Inflammatory macrophage (primary cell): ENCODE data around the gene SUSD3.
A peak's percentile ranks its signal among the peaks of the same experiment; 100 is the strongest.
"Not testable (repeated sequence)": the region's sequence is repeated elsewhere in the genome, so short reads cannot be mapped to it uniquely, and the experiment has no call there.

Source experiments
- DNase-seq, 2 donors: peaks; one replicate each; pipeline ENCODE4 v3.0.0-alpha.2; 2020 to 2022

The SUSD3 gene

DNA sequence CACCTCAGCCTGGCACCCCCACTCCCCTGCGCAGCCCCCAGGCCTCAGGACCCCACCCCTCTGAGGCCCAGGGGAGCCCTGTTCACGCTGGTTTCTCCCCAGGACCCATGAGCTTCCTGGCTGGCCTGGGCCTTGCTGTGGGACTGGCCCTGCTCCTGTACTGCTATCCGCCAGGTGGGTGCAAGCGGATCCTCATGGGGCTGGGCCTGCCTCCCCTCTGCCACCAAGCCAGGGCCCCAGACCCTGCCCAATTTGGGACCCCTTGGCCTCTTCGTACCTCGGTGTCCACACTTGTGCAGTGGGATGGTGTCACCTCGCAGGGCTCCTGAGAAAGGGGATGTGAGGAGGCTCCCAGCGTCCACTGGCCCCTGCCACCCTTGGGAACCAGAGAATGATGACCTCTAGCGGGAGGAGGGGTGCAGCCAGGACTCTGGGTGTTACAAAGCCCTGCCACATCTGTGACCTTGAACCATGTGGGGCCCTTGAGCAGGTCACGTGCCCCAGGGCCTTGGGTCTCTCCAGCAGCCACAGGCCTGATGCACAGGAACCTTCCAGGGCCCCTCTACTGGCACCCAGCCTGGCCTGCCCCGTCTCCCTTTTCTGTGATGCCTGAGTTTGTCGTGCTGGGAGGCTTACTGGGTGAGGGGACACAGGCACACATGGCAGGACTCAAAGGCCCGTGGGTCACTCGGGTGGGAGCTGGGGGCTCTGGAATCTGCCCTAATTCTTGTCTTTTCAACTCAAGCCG lies 53.8 kb downstream of the SUSD3 start:
- DNase-seq, result peak in 1 of 2 donors; percentile 43

DNA sequence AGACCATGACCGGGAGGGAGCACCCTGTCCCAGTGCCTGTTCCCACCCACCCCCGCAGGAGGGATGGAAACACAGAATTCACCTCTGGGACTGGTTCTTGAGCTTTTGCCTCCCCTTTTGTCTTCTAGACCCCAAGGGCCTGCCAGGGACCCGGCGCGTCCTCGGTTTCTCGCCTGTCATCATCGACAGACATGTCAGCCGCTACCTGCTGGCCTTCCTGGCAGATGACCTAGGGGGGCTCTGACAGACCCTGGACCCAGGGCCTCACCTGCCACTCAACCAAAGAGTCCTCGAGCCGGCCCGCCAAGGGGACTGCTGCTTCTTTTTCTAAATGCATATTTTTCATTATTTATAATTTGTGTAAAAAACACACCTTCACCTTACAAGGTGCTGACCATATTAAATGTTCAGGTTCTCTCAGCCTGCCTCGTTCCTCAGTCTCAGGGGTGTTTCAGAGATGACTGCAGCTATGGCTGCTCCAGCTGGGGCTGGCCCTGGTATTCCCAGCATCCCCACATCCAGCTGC lies 54.4 kb downstream of the SUSD3 start:
- DNase-seq, result no peak

DNA sequence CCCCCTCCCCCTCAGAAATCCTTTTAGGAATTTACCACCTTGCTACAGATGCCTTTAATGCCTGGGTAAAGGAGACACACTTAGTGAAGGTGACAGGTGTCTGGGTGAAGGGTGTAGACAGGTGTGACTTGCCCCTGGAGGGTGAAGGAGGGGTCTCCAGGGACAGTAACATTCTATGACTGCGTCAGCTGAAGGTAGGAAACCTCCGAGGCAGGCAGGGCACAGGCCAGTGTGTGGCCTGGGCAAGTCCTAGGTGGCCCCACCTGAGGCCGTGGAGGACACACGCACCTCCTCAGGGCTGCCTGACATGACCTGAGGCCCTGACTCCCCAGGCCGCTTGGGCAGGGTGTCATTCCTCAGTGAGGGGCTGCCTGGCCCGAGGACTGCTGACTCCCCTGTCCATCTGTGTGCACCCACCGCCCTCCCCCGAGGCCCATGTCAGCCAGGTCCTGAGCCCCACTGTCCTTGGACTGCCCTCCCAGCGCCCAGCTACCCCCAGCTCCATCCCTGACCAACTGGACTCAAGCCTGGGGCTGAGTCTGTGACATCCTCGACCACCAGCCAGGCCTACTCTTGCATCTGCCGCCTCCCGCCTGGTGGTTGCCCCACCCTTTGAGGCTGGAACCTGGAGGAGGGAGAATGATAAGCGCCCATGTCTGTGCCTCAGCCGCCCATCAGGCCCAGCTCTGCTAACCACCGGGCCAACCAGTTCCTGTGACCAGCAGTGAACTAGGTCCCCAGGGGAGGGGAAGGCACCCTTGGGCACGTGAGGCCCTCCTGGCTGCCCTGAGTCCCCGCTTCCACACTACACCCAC lies 55.9 kb downstream of the SUSD3 start:
- DNase-seq, result peak in 1 of 2 donors; percentile 38

DNA sequence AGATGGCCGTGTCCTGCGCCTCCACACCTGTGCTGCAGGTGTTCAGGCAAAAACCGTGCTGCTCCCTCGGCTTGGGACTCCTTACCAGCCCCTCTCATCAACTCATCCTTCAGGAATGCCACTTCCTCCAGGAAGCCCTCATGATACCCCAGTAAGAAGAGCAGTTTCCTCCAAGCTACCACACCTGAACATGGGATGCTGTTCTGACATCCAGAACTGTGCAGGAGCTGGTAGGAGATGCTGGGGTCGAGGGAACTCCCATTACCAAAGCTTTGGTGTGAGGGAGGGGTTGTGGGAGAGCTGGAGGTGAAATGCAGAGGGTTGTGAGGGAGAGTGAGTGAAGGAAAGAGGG lies 56.5 kb downstream of the SUSD3 start:
- DNase-seq, result no peak

DNA sequence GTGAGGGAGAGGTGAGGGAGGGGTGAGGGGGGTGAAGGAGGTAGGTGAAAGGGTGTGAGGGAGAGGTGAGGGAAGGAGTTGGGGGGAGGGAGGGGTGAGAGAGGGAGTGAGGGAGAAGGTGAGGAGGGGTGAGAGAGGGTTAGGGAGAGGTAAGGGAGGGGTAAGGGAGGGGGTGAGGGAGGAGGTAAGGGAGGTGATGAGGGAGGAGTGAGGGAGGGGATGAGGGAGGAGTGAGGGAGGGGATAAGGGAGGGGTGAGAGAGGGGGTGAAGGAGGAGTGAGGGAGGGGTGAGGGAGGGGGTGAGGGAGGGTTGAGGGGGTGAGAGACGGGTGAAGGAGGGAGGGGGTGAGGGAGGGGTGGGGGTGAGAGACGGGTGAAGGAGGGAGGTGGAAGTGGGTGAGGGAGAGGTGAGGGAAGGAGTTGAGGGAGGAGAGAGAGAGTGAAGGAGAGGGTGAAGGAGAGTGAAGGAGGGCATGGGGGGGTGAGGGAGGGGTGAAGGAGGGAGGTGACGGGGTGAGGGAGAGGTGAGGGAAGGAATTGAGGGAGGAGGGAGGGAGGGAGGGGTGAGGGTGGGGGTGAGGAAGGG lies 57.1 kb downstream of the SUSD3 start:
- no peak for DNase-seq

DNA sequence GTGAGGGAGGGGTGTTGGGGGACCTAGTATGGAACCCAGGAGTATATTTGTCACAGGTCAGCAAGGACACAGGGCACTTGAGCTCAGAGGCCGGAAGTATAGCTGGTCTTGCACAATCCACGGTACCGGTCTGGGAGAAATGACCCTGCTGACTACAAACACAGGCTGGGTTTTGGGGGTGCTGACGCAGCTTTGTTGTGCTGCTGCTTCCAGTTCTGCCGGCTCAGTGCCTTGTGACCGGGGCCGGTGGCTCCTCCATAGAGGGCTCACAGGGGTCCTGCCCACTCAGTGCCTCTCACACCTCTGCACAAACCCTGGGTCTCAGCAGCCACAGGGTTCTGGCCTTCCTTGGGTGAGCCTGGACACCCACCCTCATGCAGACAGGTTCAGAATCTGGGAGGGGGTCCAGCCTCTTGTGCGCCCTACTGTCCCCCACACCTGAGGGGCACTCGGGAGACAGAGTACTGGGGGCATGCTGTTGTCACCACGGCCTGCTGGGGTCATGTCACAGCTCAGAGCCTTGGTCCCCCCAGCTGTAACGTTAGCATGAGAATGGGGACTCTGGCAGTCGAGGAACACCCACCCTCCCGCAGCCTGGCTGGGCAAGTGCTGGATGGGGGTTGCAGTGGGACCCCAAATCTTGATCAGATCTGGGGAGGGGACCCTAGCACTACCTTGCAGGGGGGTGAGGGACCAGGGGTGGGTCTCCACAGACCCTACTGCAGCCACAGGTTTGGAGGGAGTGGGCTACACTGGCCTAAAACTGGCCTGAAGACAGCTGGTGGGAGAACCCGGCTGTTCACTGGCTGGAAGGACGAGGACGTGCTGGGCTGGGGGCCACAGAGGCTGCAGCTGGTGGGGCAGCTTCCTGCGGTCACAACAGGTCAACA lies 57.8 kb downstream of the SUSD3 start:
- peak; percentile 93 to 98 for DNase-seq

DNA sequence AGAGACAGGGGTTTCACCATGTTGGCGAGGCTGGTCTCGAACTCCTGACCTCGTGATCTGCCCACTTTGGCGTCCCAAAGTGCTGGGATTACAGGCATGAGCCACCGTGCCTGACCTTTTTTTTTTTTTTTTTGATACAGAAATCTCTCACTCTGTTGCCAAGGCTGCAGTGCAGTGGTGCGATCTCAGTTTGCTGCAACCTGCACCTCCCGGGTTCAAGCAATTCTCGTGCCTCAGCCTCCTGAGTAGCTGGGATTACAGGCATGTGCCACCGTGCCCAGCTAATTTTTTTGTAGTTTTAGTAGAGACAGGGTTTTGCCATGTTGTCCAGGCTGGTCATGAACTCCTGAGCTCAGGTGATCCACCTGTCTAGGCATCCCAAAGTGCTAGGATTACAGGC lies 59.0 kb downstream of the SUSD3 start:
- not testable (repeated sequence) for DNase-seq

DNA sequence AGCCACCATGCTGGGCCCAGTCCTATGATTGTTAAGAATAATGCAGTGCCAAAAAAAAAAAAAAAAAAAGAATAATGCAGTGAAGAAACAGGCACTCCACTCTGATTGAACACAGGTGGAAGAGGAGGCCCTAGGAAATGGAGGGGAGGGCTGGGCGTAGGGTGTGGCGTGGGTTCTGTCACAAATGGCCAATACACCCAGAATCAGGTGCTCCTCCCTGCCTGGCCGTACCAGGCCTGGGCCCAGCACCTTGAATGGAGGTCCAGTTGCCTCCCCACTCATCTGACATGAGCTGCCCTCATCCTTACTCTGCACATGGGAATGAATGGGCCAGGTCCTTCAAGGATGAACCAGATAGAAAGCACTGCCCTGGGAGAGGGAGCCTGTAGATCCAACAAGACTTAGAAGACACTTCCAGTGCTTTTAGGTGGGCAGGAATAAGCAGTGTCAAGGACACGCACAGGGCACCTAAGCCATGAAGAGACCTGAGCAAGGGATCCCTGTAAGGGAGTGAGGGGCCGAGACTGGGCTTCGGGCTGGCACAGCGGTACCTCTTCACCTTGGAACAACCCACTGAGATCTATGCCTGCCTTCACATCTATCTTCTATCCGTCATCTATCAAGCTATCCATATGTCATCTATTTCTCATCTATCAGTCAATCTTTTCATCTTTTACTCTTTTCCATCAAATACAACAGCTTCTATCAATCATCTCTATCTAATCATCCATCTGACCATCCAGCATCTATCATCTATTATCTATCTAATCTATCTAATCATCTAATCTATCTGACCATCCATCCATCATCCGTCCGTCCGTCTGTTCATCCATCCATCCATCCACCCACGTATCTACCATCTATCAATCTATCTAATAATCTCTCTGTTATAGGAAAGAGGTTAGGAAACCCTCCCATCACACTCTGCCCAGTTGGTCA lies 59.7 kb downstream of the SUSD3 start:
- no peak for DNase-seq

DNA sequence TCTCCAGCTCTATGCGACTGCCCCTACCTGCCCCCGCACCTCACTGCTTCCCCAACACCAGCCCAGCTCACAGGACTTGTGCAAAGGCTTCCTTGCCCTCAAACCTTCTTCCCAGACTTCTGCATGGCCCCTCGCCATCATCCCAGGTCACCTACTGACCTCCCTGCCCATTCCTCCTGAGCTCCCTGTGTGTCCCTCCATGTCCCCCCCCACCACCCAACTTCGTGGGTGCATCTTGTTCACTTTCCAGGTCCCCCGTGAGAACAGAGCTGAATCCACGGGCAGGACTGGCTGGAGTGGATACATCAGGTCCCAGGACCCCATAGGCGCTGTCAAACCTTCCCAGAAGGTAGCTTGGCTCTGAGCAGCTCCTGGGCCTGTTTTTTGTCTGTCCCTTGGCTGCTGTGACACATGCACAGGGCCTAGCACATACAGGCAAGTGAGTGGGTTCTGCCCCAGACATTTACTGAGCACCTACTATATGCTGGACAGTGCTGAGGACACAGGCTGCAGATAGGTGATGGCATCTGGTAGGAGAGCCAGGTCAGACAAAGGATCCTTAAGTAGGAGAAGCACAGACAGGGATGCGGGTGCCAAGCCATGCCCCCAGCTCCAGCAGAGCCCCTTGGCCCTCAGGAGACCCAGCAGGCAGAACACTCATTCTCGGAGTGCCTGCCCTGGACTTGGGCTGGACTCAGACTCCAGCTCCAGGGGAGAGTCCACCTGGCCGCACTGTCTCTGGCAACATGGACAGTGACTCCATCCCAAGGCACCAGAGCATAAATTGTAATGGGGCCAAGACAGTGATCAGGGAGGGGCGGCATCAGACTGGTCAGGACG lies 60.6 kb downstream of the SUSD3 start:
- DNase-seq, result no peak

DNA sequence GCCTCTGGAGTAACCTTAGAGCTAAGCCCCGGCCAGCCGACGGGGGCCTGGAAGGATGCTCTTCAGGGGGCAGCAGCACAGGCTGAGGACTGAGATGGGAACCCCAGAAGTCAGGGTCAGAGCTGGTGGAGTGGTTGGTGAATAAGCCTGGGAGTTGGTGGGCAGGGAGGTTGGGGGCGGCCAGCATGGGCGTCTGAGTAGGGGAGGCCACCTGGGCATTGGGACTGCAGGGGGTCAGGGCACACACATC lies 61.1 kb downstream of the SUSD3 start:
- DNase-seq, result no peak

DNA sequence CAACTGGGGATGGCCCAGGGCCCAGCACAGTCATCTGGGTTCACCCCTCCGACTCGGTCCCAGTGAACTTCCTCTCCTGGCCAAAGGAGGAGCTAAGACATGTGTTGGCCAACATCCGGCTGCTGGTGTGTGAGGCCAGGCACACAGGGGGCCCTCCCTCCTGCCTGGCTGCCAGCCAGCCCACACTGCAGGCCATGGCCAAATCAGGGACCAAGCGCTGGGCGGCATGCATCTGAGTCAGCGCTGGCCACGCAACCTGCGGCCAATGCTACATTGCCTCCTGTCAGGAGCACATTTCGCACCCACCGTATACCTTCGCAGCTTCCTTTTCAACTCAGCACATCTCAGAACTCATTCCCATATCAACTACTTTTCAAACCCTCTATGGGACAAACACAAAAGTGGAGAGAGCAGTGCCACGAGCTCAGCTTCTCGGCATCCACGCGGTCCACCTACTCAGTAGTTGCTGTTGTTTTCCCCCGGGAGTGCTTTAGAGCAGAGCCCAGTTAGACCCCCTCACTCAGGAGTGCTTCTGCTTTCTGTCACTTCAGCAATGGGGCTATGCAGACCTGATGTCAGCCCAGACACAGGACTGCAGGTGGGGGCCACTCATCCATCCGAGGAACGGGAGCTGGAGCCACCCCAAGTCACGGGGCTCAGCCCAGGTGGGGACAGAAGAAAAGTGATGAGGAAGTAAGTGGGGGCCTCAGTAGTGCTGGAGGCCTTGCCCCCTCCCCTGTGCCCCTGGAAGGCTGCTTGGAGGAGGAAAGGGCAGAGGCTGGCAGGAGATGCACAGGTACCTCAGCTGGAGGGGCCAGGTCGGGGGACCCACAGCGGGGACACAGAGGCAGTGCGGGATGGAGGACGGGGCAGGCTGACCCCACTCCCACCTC lies 61.7 kb downstream of the SUSD3 start:
- peak; percentile 98 for DNase-seq

DNA sequence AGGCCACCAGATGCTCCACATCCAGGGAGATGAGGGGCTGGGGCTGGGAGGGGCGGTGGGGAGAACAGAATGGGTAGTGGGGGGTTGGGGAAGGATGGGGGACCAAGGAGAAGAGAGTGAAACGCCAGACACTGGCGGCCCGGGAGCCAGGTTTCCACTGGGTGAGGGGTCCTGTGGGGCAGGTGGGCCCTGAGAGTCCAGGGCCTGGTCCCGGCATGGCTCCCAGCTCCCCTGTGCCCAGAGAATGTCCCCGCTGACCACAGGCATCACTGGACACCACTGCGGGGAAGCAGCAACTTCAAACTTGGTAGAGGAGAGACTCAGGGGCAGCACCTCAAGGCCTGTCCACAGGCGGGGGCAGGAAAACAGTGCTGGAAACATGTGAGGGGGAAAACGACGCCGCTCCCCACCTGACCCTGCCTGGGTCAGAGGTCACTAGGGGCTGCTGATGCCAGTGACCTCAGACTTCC lies 62.4 kb downstream of the SUSD3 start:
- no peak for DNase-seq

DNA sequence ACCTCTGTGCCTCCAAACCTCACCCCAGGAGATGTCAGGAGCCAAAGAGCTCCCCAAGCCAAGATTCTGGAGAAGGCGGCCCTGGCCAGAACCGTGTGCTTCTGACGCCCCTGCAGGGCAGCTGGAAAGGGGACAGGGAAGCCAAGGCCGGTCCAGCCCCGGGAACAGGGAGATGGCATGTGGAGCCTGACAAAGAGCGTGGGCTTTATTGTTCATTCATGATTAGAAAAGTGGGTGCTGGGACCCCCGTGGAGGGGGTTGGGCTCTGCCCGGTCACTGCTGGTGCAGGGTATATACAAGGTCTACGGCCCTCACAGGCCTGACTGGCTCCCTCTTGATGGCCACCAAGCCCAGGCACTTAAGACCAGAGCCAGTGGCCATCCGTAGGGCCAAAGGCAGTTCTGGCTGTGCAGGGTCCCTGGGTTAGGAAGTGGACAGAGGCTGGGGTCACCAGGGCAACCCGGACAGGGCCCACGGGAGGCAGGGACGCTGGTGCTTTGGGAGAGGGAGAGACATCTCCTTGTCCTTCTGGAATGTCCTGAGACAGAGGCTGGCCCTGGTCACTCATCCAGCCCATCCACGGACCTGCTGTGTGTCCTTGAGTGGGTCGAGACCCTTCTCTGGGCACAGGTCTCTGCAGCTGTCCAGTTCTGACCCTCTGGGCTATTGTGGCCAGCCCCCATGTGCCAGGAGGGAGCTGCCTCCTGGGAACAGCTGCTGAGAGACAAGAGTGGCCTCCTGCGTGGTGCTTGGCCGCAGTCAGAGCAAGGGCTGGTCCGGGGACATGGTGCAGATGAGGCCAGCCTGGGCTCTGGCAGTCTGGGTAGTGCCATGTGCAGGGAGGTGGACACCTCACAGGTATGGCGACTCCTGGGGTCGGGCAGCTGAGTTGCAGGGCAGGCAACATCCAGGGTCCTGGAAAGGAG lies 63.1 kb downstream of the SUSD3 start:
- DNase-seq, result no peak

DNA sequence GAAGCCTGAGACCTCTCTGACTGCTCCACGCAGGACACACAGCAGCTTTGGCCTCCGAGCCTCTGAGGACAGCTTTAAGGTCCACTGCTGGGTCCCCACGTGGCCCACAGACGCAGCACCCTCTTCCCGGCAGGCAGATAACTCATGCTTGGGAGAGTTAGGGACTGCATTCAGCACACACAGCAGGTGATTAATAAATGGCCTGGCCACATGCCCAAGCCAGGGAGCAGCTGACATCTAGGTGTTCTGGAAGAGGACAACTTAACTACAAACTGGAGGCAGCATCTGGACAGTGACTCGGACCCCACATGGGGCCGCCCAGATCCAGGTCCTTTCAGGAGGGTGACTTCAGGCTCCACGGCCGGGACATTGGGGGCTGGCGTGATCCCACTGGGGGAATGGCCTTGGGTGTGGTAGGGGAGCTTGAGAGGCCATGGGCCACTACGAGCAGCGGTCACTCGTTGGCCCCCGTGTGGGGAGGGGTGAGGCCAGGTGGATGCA lies 64.3 kb downstream of the SUSD3 start:
- DNase-seq, result no peak

DNA sequence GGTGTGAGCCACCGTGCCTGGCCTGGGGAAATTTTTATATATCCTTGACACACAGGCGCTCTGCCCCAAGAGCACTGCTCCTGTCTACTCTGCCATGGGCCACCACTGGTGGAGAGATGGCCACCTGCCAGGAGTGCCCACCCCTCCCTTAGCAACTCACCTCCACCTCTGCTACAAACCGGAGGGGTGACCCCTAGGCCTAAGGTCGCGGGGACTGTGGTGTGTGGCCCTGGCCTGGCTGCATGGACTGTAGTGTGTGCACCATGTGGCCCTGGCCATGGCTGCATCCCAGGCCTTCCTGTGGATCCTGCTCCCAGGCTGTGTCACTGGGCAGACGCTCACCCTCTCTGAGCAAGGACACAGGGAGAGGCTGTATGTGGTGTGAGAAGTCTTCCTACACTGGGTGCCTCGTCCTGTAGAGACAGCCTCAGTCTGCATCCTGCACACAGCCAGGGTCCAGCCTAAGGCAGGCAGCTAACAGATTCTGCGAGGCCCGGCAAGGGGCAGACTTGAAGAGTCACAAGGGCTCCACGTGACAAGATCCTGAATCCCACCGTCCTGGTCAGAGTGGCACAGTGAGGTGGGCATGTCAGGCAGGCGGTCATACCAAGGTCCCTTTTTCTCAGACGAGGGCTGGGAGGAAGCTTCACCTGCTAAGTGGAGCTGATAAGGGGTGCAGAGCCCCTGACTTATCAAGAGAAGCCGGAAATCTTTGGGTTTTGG lies 65.2 kb downstream of the SUSD3 start:
- DNase-seq, result no peak

DNA sequence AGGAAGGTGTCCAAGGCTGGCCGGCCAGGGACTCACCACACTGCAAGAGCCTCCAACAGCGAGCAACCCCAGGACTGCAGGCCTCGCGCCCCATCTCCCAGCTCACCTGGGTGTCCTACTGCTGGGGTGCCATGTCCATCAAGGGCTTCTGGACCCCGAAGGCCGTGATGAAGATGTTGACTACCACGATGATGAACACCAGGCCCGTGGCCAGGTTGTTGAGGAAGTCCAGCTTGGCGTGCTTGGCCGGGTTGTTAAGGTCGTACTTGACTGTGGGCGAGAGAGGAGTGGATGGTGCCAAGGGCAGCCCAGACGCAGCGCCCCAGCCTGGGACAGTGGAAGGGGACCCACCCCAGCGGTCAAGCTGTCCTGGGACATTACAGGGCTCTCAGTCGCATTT lies 66.3 kb downstream of the SUSD3 start:
- no peak for DNase-seq

DNA sequence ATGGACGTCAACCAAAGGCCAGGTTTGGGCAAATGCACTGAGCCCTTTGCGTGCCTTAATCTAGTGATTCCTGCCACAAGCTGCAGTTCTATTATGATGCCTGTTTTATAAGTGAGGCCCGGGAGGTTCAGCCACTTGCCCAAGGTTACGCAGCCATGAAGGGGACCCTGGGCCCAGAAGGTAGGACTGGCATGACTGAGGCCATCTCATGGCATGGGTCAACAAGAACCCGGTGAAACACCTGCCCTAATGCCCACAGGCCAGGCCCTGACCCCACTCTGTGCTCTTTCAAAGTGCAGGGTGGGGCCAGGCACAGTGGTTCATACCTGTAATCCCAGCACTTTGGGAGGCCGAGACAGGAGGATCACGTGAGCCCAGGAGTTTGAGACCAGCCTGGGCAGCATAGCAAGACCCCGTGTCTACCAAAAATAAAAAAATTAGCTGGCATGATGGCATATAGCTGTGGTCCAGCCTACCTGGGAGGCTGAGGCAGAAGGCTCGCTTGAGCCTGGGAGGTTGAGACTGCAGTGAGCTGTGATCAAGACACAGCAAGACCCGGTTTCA lies 66.9 kb downstream of the SUSD3 start:
- DNase-seq, result no peak
